Breast epithelium (tissue), 3 donors: Measurements from ENCODE around the gene FAAP20.

ENCODE experiments used
- POLR2A ChIP-seq: fragments of 450-650 bp; IDR thresholded peaks from one replicate; pipeline ENCODE4 v1.6.1; 2016; ENCODE audit warnings: antibody characterized with exemption, mild to moderate bottlenecking, moderate library complexity
- TF ChIP-seq, protein P1 (sequence below), 3 donors: fragments of 450-650 bp; IDR thresholded peaks; one replicate each; pipeline ENCODE4 v1.5.1; 2016 to 2017; ENCODE audit warnings: antibody characterized with exemption in 3 of 3, mild to moderate bottlenecking in 3 of 3, moderate library complexity in 3 of 3

DNA sequence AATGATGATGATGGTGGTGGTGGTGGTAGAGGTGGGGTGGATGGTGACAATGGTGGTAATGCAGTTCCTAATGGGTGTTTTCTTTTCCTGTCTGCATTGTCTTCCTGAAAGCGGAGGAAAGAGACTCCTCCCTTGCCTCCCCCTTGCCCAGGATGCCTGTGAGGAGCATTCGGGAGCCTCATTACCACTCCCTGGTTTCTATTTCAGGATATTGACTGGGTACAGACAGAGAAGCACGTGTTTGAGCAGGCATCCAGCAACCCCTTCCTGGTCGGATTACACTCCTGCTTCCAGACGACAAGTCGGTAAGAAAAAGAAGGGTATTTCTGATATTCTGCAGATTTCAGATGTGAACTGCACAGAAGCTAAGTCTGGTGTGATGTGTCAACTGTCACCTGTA, 38.8 kb downstream of the FAAP20 start:
- TF ChIP-seq, protein P1, sequence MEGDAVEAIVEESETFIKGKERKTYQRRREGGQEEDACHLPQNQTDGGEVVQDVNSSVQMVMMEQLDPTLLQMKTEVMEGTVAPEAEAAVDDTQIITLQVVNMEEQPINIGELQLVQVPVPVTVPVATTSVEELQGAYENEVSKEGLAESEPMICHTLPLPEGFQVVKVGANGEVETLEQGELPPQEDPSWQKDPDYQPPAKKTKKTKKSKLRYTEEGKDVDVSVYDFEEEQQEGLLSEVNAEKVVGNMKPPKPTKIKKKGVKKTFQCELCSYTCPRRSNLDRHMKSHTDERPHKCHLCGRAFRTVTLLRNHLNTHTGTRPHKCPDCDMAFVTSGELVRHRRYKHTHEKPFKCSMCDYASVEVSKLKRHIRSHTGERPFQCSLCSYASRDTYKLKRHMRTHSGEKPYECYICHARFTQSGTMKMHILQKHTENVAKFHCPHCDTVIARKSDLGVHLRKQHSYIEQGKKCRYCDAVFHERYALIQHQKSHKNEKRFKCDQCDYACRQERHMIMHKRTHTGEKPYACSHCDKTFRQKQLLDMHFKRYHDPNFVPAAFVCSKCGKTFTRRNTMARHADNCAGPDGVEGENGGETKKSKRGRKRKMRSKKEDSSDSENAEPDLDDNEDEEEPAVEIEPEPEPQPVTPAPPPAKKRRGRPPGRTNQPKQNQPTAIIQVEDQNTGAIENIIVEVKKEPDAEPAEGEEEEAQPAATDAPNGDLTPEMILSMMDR (IDR thresholded peaks at IDR 0.05), result no peak
- no peak for TF ChIP-seq POLR2A
